SK-N-SH treated with all-trans-retinoic acid at 6 μM for 48 hours (cell line): ENCODE measurements around the gene NPPB.
"Not testable (repeated sequence)": the region's sequence is repeated elsewhere in the genome, so short reads cannot be mapped to it uniquely, and the experiment has no call there.

Experiments used
- ATAC-seq: fragments of 200-7000 bp; cut with Tn5 transposase; 3 replicates; pipeline ENCODE4 v1.9.1; 2020; ENCODE audit warnings: mild to moderate bottlenecking, moderate library complexity
- ARNTL ChIP-seq: fragments of 450-650 bp; formaldehyde crosslinking; IDR thresholded peaks from 2 replicates; pipeline ENCODE4 v1.5.0; 2020; ENCODE audit warnings: low read depth, mild to moderate bottlenecking, moderate library complexity, borderline replicate concordance
- BACH2 ChIP-seq: fragments of 250-450 bp; sonication (Bioruptor Pico); IDR thresholded peaks from 2 replicates; pipeline ENCODE4 v1.9.0; 2021; ENCODE audit warnings: mild to moderate bottlenecking, borderline replicate concordance
- CREB5 ChIP-seq: fragments of 250-450 bp; sonication (Bioruptor Pico); IDR thresholded peaks from 2 replicates; pipeline ENCODE4 v1.5.1; 2020; ENCODE audit warnings: low read depth, mild to moderate bottlenecking, moderate library complexity
- CSDC2 ChIP-seq: fragments of 250-450 bp; sonication (Bioruptor Pico); IDR thresholded peaks from 2 replicates; pipeline ENCODE4 v1.5.0; 2020; ENCODE audit warnings: mild to moderate bottlenecking, moderate library complexity
- CSRNP3 ChIP-seq: fragments of 250-450 bp; sonication (Bioruptor Pico); IDR thresholded peaks from 2 replicates; pipeline ENCODE4 v1.5.1; 2021; ENCODE audit warnings: mild to moderate bottlenecking, moderate library complexity
- ESRRG ChIP-seq: fragments of 250-450 bp; sonication (Bioruptor Pico); IDR thresholded peaks from 2 replicates; pipeline ENCODE4 v1.6.1; 2021; ENCODE audit warnings: mild to moderate bottlenecking
- GLIS3 ChIP-seq: fragments of 250-450 bp; sonication (Bioruptor Pico); IDR thresholded peaks from 2 replicates; pipeline ENCODE4 v1.5.0; 2020; ENCODE audit warnings: mild to moderate bottlenecking, moderate library complexity
- ISL1 ChIP-seq: fragments of 250-450 bp; sonication (Bioruptor Pico); IDR thresholded peaks from 2 replicates; pipeline ENCODE4 v2.1.2; 2022; ENCODE audit warnings: mild to moderate bottlenecking, moderate library complexity
- OSR1 ChIP-seq: fragments of 250-450 bp; sonication (Bioruptor Pico); IDR thresholded peaks from 2 replicates; pipeline ENCODE4 v1.8.0; 2022; ENCODE audit warnings: moderate library complexity, mild to moderate bottlenecking, inconsistent platforms
- PATZ1 ChIP-seq: fragments of 250-450 bp; sonication (Bioruptor Pico); IDR thresholded peaks from 2 replicates; pipeline ENCODE4 v1.8.0; 2020; ENCODE audit warnings: mild to moderate bottlenecking, moderate library complexity, borderline replicate concordance
- POU6F1 ChIP-seq: fragments of 250-450 bp; sonication (Bioruptor Pico); IDR thresholded peaks from 2 replicates; pipeline ENCODE4 v1.8.0; 2021; ENCODE audit warnings: low read depth, mild to moderate bottlenecking, moderate library complexity, borderline replicate concordance
- PPARA ChIP-seq: fragments of 250-450 bp; sonication (Bioruptor Pico); IDR thresholded peaks from 2 replicates; pipeline ENCODE4 v1.5.0; 2020; ENCODE audit warnings: mild to moderate bottlenecking, borderline replicate concordance
- RARB ChIP-seq: fragments of 250-450 bp; sonication (Bioruptor Pico); IDR thresholded peaks from 2 replicates; pipeline ENCODE4 v1.8.0; 2021; ENCODE audit warnings: mild to moderate bottlenecking, moderate library complexity
- SNAI2 ChIP-seq: fragments of 250-450 bp; sonication (Bioruptor Pico); IDR thresholded peaks from 2 replicates; pipeline ENCODE4 v1.5.0; 2020; ENCODE audit warnings: mild to moderate bottlenecking, moderate library complexity
- TCF4 ChIP-seq: fragments of 250-450 bp; sonication (Bioruptor Pico); IDR thresholded peaks from 2 replicates; pipeline ENCODE4 v1.8.0; 2021; ENCODE audit warnings: mild to moderate bottlenecking, moderate library complexity, borderline replicate concordance
- TOX ChIP-seq: fragments of 250-450 bp; sonication (Bioruptor Pico); IDR thresholded peaks from 2 replicates; pipeline ENCODE4 v1.8.0; 2021; ENCODE audit warnings: mild to moderate bottlenecking, moderate library complexity, borderline replicate concordance
- TSHZ2 ChIP-seq: fragments of 250-450 bp; sonication (Bioruptor Pico); IDR thresholded peaks from 2 replicates; pipeline ENCODE4 v1.5.0; 2020; ENCODE audit warnings: mild to moderate bottlenecking, moderate library complexity
- ZC3H10 ChIP-seq: fragments of 250-450 bp; sonication (Bioruptor Pico); IDR thresholded peaks from 2 replicates; pipeline ENCODE4 v1.5.1; 2021; ENCODE audit warnings: mild to moderate bottlenecking, moderate library complexity
- ZFP30 ChIP-seq: fragments of 450-650 bp; formaldehyde crosslinking; IDR thresholded peaks from 2 replicates; pipeline ENCODE4 v1.5.0; 2022; ENCODE audit warnings: mild to moderate bottlenecking, moderate library complexity
- ZNF565 ChIP-seq: fragments of 450-650 bp; formaldehyde crosslinking; conservative IDR thresholded peaks from 2 replicates; pipeline ENCODE4 v1.5.0; 2020; ENCODE audit warnings: low read depth, mild to moderate bottlenecking, moderate library complexity
- ZNF70 ChIP-seq: fragments of 450-650 bp; formaldehyde crosslinking; IDR thresholded peaks from 2 replicates; pipeline ENCODE4 v1.5.0; 2020; ENCODE audit warnings: mild to moderate bottlenecking, moderate library complexity
- ZNF8 ChIP-seq: fragments of 450-650 bp; formaldehyde crosslinking; IDR thresholded peaks from 2 replicates; pipeline ENCODE4 v1.5.0; 2020; ENCODE audit warnings: mild to moderate bottlenecking, moderate library complexity

NPPB gene

GRCh38 chr1:11903210-11903609 lies 44.5 kb upstream of the NPPB start:
- TF ChIP-seq RARB (CRISPR knock-in tag) (no peak), SNAI2 (no peak), CREB5 (no peak), OSR1 (no peak), BACH2 (CRISPR knock-in tag) (no peak), ZC3H10 (CRISPR knock-in tag) (no peak), PPARA (CRISPR knock-in tag) (no peak), CSRNP3 (CRISPR knock-in tag) (no peak), ARNTL (CRISPR knock-in tag) (no peak), CSDC2 (CRISPR knock-in tag) (no peak), GLIS3 (CRISPR knock-in tag) (no peak), ZNF8 (CRISPR knock-in tag) (no peak), TOX (CRISPR knock-in tag) (no peak), ZNF70 (CRISPR knock-in tag) (no peak)
- no peak for ATAC-seq

GRCh38 chr1:11901446-11901845 lies 42.7 kb upstream of the NPPB start:
- not testable (repeated sequence) for ATAC-seq

GRCh38 chr1:11898831-11899467 lies 40.2 kb upstream of the NPPB start:
- TF ChIP-seq PPARA (CRISPR knock-in tag) (no peak), PATZ1 (no peak), CREB5 (no peak), TSHZ2 (CRISPR knock-in tag) (no peak), POU6F1 (CRISPR knock-in tag) (no peak), CSDC2 (CRISPR knock-in tag) (no peak), ZC3H10 (CRISPR knock-in tag) (no peak), ZNF8 (CRISPR knock-in tag) (no peak), ESRRG (no peak), ZNF70 (CRISPR knock-in tag) (no peak), TOX (CRISPR knock-in tag) (no peak), BACH2 (CRISPR knock-in tag) (no peak), ARNTL (CRISPR knock-in tag) (no peak), ISL1 (no peak), TCF4 (no peak), CSRNP3 (CRISPR knock-in tag) (no peak), ZNF565 (CRISPR knock-in tag) (no peak), ZFP30 (CRISPR knock-in tag) (no peak)
- no peak for ATAC-seq
